Endothelial cell of umbilical vein (primary cell): ENCODE measurements around the gene MRPL54. TPM values are rescaled to one million over a fixed set of nuclear protein-coding genes. Genes with fewer than 3 reads are reported as not detected.

Source experiments
- BruUV-seq: library from RNA; stranded (reverse); fragments of 400-500 nt; replicated peaks from 2 replicates; lab custom pipeline; 2021; lab: Mats Ljungman, UMichigan
- CTCF ChIA-PET: fragments of 300-600, 350-600 bp; sonication (Branson Sonifier 250); formaldehyde crosslinking; loops from one replicate; lab custom pipeline; 2021; ENCODE audit warnings: antibody characterized with exemption, inconsistent platforms; lab: Charles Lee
- POLR2A ChIA-PET: fragments of 300-600, 350-600 bp; sonication (Branson Sonifier 250); formaldehyde crosslinking; loops from one replicate; lab custom pipeline; 2021; ENCODE audit warnings: antibody characterized with exemption, inconsistent platforms; lab: Charles Lee
- DNase-seq: peaks from one replicate; pipeline ENCODE4 v3.0.0-alpha.2; 2011; ENCODE audit warnings: low read depth, low spot score
- FAIRE-seq: peaks from 2 replicates; lab custom pipeline; 2011; peaks lifted over from hg19 to GRCh38; lab: Jason Lieb, UNC
- H2AFZ ChIP-seq: 2 replicates; pipeline ENCODE4 v1.6.0; 2012; ENCODE audit warnings: low read depth, low read length, control low read depth, inconsistent platforms
- H3K27ac ChIP-seq: 2 replicates; pipeline ENCODE4 v1.5.1; 2011; ENCODE audit warnings: low read depth, mild to moderate bottlenecking, control low read depth, low read length, moderate library complexity; ENCODE audit not compliant: insufficient read depth
- H3K27me3 ChIP-seq, 2 experiments: 2 replicates each; pipeline versions ENCODE4 v1.6.0 to v1.6.1; 2011; ENCODE audit warnings: low read length in 2 of 2, mixed read lengths in 1 of 2; ENCODE audit not compliant: control insufficient read depth in 2 of 2, insufficient read depth in 2 of 2
- H3K36me3 ChIP-seq, 2 experiments: 2 replicates in 1 of 2; 3 replicates in 1 of 2; pipeline ENCODE4 v1.5.1; 2011; ENCODE audit warnings: low read length in 2 of 2, mild to moderate bottlenecking in 1 of 2, moderate library complexity in 1 of 2; ENCODE audit not compliant: control insufficient read depth in 2 of 2, insufficient read depth in 2 of 2; ENCODE audit errors: extremely low read depth in 1 of 2
- H3K4me1 ChIP-seq: 3 replicates; pipeline ENCODE4 v1.5.1; 2011; ENCODE audit warnings: mild to moderate bottlenecking, low read length; ENCODE audit not compliant: control insufficient read depth, insufficient read depth; ENCODE audit errors: extremely low read depth
- H3K4me2 ChIP-seq: 2 replicates; pipeline ENCODE4 v1.6.1; 2011; ENCODE audit warnings: low read length, control low read depth, mixed read lengths; ENCODE audit not compliant: insufficient read depth
- H3K4me3 ChIP-seq, 3 experiments: fragments of 200-600 bp in 1 of 3; sonication (generic), shearing (Covaris generic) in 1 of 3; replicated peaks in 1 of 3; 2 replicates each; pipeline ENCODE4 v1.5.1; 2011 to 2016; ENCODE audit warnings: control low read depth in 3 of 3, low read length in 3 of 3, mild to moderate bottlenecking in 2 of 3, inconsistent platforms in 1 of 3, low read depth in 1 of 3, moderate library complexity in 1 of 3; ENCODE audit not compliant: insufficient read depth in 1 of 3
- H3K79me2 ChIP-seq: 2 replicates; pipeline ENCODE4 v1.6.0; 2012; ENCODE audit warnings: low read length, inconsistent platforms; ENCODE audit not compliant: control insufficient read depth, insufficient read depth
- H3K9ac ChIP-seq: replicated peaks from 2 replicates; pipeline ENCODE3; 2011; ENCODE audit warnings: low read length, control low read depth; ENCODE audit not compliant: insufficient read depth; ENCODE audit errors: extremely low read depth
- H3K9me1 ChIP-seq: replicated peaks from 3 replicates; pipeline ENCODE4 v1.6.0; 2011; ENCODE audit warnings: mild to moderate bottlenecking, low read length; ENCODE audit not compliant: control insufficient read depth, insufficient read depth; ENCODE audit errors: extremely low read depth
- H3K9me3 ChIP-seq: replicated peaks from 2 replicates; pipeline ENCODE4 v1.5.1; 2012; ENCODE audit warnings: low read length, inconsistent platforms; ENCODE audit not compliant: control insufficient read depth, insufficient read depth
- H4K20me1 ChIP-seq: replicated peaks from 2 replicates; pipeline ENCODE3; 2011; ENCODE audit warnings: mild to moderate bottlenecking, low read length; ENCODE audit not compliant: control insufficient read depth, insufficient read depth; ENCODE audit errors: extremely low read depth
- CTCF ChIP-seq, 2 donors: IDR thresholded peaks; 1 replicate in 1 of 2; 2 replicates in 1 of 2; pipeline ENCODE4 v1.5.1; 2011; ENCODE audit warnings: low read length in 2 of 2, mild to moderate bottlenecking in 2 of 2, moderate library complexity in 2 of 2, control low read depth in 1 of 2, inconsistent platforms in 1 of 2, low read depth in 1 of 2; ENCODE audit not compliant: insufficient read depth in 1 of 2; ENCODE audit errors: extremely low read depth in 1 of 2
- EZH2 ChIP-seq: IDR thresholded peaks from 2 replicates; pipeline ENCODE4 v1.6.1; 2012; ENCODE audit warnings: borderline replicate concordance, low read depth, mild to moderate bottlenecking, moderate library complexity, low read length, inconsistent platforms; ENCODE audit not compliant: severe bottlenecking
- FOS ChIP-seq: IDR thresholded peaks from 2 replicates; pipeline ENCODE4 v1.6.1; 2011; ENCODE audit warnings: mild to moderate bottlenecking, low read length, moderate library complexity, borderline replicate concordance; ENCODE audit not compliant: insufficient read depth
- GATA2 ChIP-seq: IDR thresholded peaks from 2 replicates; pipeline ENCODE4 v1.7.0; 2011; ENCODE audit warnings: low read depth, mild to moderate bottlenecking, moderate library complexity, mixed read lengths, low read length; ENCODE audit not compliant: insufficient read length, insufficient read depth
- JUN ChIP-seq: IDR thresholded peaks from 2 replicates; pipeline ENCODE4 v1.6.1; 2011; ENCODE audit warnings: borderline replicate concordance, low read depth; ENCODE audit not compliant: insufficient read length, insufficient read depth
- MAX ChIP-seq: IDR thresholded peaks from 2 replicates; pipeline ENCODE4 v1.6.1; 2011; ENCODE audit not compliant: insufficient read depth, insufficient read length
- MYC ChIP-seq: IDR thresholded peaks from one replicate; pipeline ENCODE4 v1.6.1; 2011; ENCODE audit warnings: mild to moderate bottlenecking, low read depth, low read length
- POLR2A ChIP-seq: IDR thresholded peaks from 2 replicates; pipeline ENCODE4 v1.6.1; 2012; ENCODE audit warnings: low read depth, mild to moderate bottlenecking, control low read depth, low read length
- POLR2AphosphoS5 ChIP-seq: IDR thresholded peaks from 2 replicates; pipeline ENCODE4 v1.6.1; 2012; ENCODE audit warnings: low read depth, mild to moderate bottlenecking, control low read depth, low read length, moderate library complexity; ENCODE audit not compliant: insufficient read depth
- dilution Hi-C: fragments of 300-500 bp; cut with MboI; formaldehyde crosslinking; loops from one replicate; pipeline ENCODE4 v1.15.0; 2019; ENCODE audit warnings: low sequenced_read_pairs; ENCODE audit not compliant: extremely low pct_ligation_motif_present
- intact Hi-C: fragments of 100-400 bp; cut with micrococcal nuclease; formaldehyde crosslinking; loops from one replicate; pipeline ENCODE4 v1.10.0; 2022
- polyA plus RNA-seq, 4 experiments: library from polyadenylated mRNA; depleted of rRNA in 3 of 4; stranded (reverse) in 3 of 4; unstranded in 1 of 4; fragments of >200 nt; gene quantifications; 2 replicates each; pipeline versions ENCODE4 v1.2.1 to v1.2.3, GENCODE V29; 2011 to 2012; ENCODE audit warnings: missing spikeins in 1 of 4
- total RNA-seq: library from RNA; stranded (reverse); gene quantifications from 2 replicates; pipeline ENCODE4 v1.2.3, GENCODE V29; 2021

The MRPL54 gene
- total and polyA plus RNA-seq, 2 donors (not counting 3 experiments of a cell fraction or from before 2014, with no cell fraction given) = 76.3 to 93.1 TPM

- dilution Hi-C loops (no loop called here), intact Hi-C loops (no loop called here)
- Histone ChIP-seq H3K27me3 (no peaks in the 10 kb centered on the region), H3K9me3 (no peaks in the 10 kb centered on the region), H3K4me3 (no peak overlapping the region), H3K36me3 (peaks cover 0 to 13% of the 10 kb centered on the region in 2 experiments), H3K27ac (no peak overlapping the region), H2AFZ (no peak overlapping the region), H3K4me1 (no peaks in the 10 kb centered on the region), H4K20me1 (no peaks in the 10 kb centered on the region), H3K4me2 (no peak overlapping the region), H3K9me1 (no peaks in the 10 kb centered on the region), H3K9ac (no peak overlapping the region), H3K79me2 (no peaks in the 10 kb centered on the region)
- ChIA-PET POLR2A (no interaction called here), CTCF (no interaction called here)
- no TSS peak for BruUV-seq
- FAIRE-seq = no peak
- TF ChIP-seq POLR2AphosphoS5 (no peak), GATA2 (no peak), JUN (no peak), MYC (no peak), POLR2A (no peak), MAX (no peak), CTCF (IDR thresholded peaks at IDR 0.05; ENCODE audit: extremely low read depth in 1 of 2, insufficient read depth in 1 of 2, low read depth in 1 of 2, low read length in 2 of 2) (no peak), EZH2 (no peak), FOS (no peak)
- DNase-seq = no peak
Observed at GRCh38 chr19:3748965-3749364, 13.5 kb upstream of the MRPL54 start.
